ENCODE measurements around the gene UTS2.

Gene UTS2

GRCh38 chr1:7878027-7878426, 25.2 kb upstream of the UTS2 start:
- Histone ChIP-seq H4K20me1 (ENCODE audit: insufficient read depth, low read length) (no peaks in the 10 kb centered on the region), H3K4me2 (ENCODE audit: low read length) (no peak overlapping the region), H3K36me3 (replicated peaks; ENCODE audit: low read depth, low read length) (no peaks in the 10 kb centered on the region), H3K27ac (ENCODE audit: low read length) (no peak overlapping the region), H3K4me1 (ENCODE audit: low read length) (no peaks in the 10 kb centered on the region), H3K27me3 (ENCODE audit: low read depth, low read length) (0 out of 2 replicates have a peak, but pooled peaks cover 5% of the 10 kb centered on the region), H2AFZ (ENCODE audit: low read depth, low read length) (no peak overlapping the region), H3K9me3 (ENCODE audit: insufficient read depth, low read length) (no peaks in the 10 kb centered on the region), H3K4me3 (ENCODE audit: low read length) (no peak overlapping the region), H3K79me2 (ENCODE audit: low read length) (no peaks in the 10 kb centered on the region), H3K9ac (ENCODE audit: low read length) (no peak overlapping the region)
- TF ChIP-seq EZH2phosphoT487 (IDR thresholded peaks at IDR 0.05; ENCODE audit: low read depth): no peak
- TF ChIP-seq CTCF (IDR thresholded peaks at IDR 0.05; ENCODE audit: low read depth, low read length): no peak

GRCh38 chr1:7873801-7874795, 21.2 kb upstream of the UTS2 start:
- H3K27me3 ChIP-seq (ENCODE audit: low read depth, low read length): no peaks in the 10 kb centered on the region
- H4K20me1 ChIP-seq (ENCODE audit: insufficient read depth, low read length): no peaks in the 10 kb centered on the region
- H3K9ac ChIP-seq (ENCODE audit: low read length): no peak overlapping the region
- no peaks in the 10 kb centered on the region for H3K4me1 ChIP-seq (ENCODE audit: low read length)
- no peak overlapping the region for H3K27ac ChIP-seq (ENCODE audit: low read length)
- no peak overlapping the region for H2AFZ ChIP-seq (ENCODE audit: low read depth, low read length)
- H3K4me3 ChIP-seq (ENCODE audit: low read length): no peak overlapping the region
- H3K4me2 ChIP-seq (ENCODE audit: low read length): no peak overlapping the region
- no peaks in the 10 kb centered on the region for H3K36me3 ChIP-seq (replicated peaks; ENCODE audit: low read depth, low read length)
- no peaks in the 10 kb centered on the region for H3K9me3 ChIP-seq (ENCODE audit: insufficient read depth, low read length)
- no peaks in the 10 kb centered on the region for H3K79me2 ChIP-seq (ENCODE audit: low read length)
- TF ChIP-seq EZH2phosphoT487 (IDR thresholded peaks at IDR 0.05; ENCODE audit: low read depth): no peak
- TF ChIP-seq CTCF (IDR thresholded peaks at IDR 0.05; ENCODE audit: low read depth, low read length): no peak

- H4K20me1 ChIP-seq (ENCODE audit: insufficient read depth, low read length): no peaks in the 10 kb centered on the region
- H2AFZ ChIP-seq (ENCODE audit: low read depth, low read length): no peak overlapping the region
- TF ChIP-seq EZH2phosphoT487 (IDR thresholded peaks at IDR 0.05; ENCODE audit: low read depth): no peak
- no peak for TF ChIP-seq CTCF (IDR thresholded peaks at IDR 0.05; ENCODE audit: low read depth, low read length)
- H3K4me2 ChIP-seq (ENCODE audit: low read length): no peak overlapping the region
- no peak overlapping the region for H3K9ac ChIP-seq (ENCODE audit: low read length)
- H3K27ac ChIP-seq (ENCODE audit: low read length): no peak overlapping the region
- no peaks in the 10 kb centered on the region for H3K36me3 ChIP-seq (replicated peaks; ENCODE audit: low read depth, low read length)
- no peaks in the 10 kb centered on the region for H3K9me3 ChIP-seq (ENCODE audit: insufficient read depth, low read length)
- H3K4me3 ChIP-seq (ENCODE audit: low read length): no peak overlapping the region
- no peaks in the 10 kb centered on the region for H3K4me1 ChIP-seq (ENCODE audit: low read length)
- H3K79me2 ChIP-seq (ENCODE audit: low read length): no peaks in the 10 kb centered on the region
- H3K27me3 ChIP-seq (ENCODE audit: low read depth, low read length): no peaks in the 10 kb centered on the region
These were observed 18.3 kb upstream of the UTS2 start for GRCh38 chr1:7871136-7871535.

GRCh38 chr1:7869136-7869920, 16.5 kb upstream of the UTS2 start:
- Histone ChIP-seq H3K36me3 (replicated peaks; ENCODE audit: low read depth, low read length) (no peaks in the 10 kb centered on the region), H3K79me2 (ENCODE audit: low read length) (no peaks in the 10 kb centered on the region), H3K4me2 (ENCODE audit: low read length) (no peak overlapping the region), H3K4me3 (ENCODE audit: low read length) (no peak overlapping the region), H3K9me3 (ENCODE audit: insufficient read depth, low read length) (no peaks in the 10 kb centered on the region), H4K20me1 (ENCODE audit: insufficient read depth, low read length) (no peaks in the 10 kb centered on the region), H3K4me1 (ENCODE audit: low read length) (no peaks in the 10 kb centered on the region), H3K9ac (ENCODE audit: low read length) (no peak overlapping the region), H2AFZ (ENCODE audit: low read depth, low read length) (no peak overlapping the region), H3K27me3 (ENCODE audit: low read depth, low read length) (no peaks in the 10 kb centered on the region), H3K27ac (ENCODE audit: low read length) (no peak overlapping the region)
- TF ChIP-seq EZH2phosphoT487 (IDR thresholded peaks at IDR 0.05; ENCODE audit: low read depth): no peak
- TF ChIP-seq CTCF (IDR thresholded peaks at IDR 0.05; ENCODE audit: low read depth, low read length): no peak

All from OCI-LY3 (cell line).